GM21619 (cell line): ENCODE measurements around the gene CPAMD8.

Experiments used
- ATAC-seq: cut with Tn5 transposase; IDR thresholded peaks from one replicate; pipeline ENCODE4 v1.9.1; 2021; ENCODE audit not compliant: unreplicated experiment

CPAMD8 gene

GRCh38 chr19:16921766-16922591 lies 104.6 kb downstream of the CPAMD8 start:
- no peak for ATAC-seq

GRCh38 chr19:16920816-16921529 lies 105.6 kb downstream of the CPAMD8 start:
- ATAC-seq = no peak

DNA sequence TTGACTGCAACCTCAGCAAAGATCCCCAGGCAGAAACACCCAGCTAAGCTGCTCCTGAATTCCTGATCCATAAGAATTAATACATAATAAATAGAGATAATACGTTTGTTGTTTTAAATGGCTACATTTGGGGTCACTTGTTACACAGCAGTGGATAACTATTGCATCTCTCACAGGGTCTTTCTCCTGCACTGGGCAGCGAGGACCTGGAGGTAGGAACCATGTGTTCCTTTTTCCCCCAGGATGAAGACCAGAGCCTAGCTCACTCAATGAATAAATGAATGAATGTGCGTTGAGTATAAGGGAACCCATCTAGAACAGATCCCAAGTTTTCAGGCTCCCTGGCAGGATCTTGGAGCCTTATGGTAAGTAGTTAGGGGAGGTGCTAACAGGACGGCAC lies 107.1 kb downstream of the CPAMD8 start:
- ATAC-seq = no peak

- no peak for ATAC-seq
Measured at GRCh38 chr19:16917401-16917800, 109.2 kb downstream of the CPAMD8 start.

DNA sequence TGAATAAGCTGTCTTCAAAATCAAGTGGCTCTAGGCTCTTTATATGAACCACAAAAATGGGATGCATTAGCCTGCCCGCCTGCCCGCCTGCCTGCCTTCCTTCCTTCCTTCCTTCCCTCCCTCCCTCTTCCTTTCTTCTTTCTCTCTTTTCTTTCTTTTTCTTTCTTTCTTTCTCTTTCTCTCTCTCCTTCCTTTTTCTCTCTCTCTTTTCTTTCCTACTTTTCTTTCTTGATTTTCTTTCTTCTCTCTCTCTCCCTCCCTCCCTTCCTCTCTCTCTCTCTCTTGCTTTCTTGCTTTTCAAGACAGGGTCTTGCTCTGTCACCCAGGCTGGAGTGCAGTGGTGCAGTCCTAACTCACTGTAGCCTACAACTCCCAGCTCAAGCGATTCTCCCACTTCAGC lies 110.9 kb downstream of the CPAMD8 start:
- no peak for ATAC-seq

- no peak for ATAC-seq
Measured at GRCh38 chr19:16915135-16915534, 111.5 kb downstream of the CPAMD8 start.

GRCh38 chr19:16914421-16914820 lies 112.2 kb downstream of the CPAMD8 start:
- no peak for ATAC-seq

DNA sequence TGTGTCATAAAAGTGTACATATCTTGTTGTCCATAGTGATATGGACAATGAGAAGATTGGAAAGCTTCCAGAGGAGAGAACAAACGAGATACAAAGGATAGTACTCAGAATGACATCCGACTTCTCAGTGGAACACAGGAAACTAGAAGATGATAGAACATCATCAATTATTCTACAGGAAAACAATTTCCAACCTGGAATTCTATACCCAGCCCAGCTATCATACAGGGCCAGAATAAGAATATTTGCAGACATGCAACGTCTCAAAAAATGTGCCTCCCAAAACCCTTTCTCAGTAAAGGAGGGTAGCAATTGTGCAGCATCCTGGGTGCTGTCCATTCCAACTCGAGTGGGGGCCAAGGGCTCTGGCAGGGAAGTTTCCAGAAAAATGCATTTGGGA lies 113.8 kb downstream of the CPAMD8 start:
- ATAC-seq = no peak

DNA sequence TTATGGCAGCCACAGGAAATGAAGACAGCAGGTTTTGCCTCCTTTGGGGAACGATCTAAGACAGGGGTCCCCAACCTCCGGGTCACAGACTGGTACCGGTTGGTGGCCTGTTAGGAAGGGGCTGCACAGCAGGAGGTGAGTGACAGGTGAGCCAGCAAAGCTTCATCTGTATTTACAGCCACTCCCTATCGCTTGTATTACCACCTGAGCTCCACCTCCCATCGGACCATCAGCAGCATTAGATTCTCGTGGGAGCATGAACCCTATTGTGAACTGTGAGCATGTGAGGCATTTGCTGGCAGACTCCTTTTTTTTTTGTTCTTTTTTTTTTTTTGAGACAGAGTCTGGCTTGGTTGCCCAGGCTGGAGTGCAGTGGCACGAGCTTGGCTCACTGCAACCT lies 115.6 kb downstream of the CPAMD8 start:
- ATAC-seq = no peak

GRCh38 chr19:16908759-16909158 lies 117.9 kb downstream of the CPAMD8 start:
- ATAC-seq = no peak

GRCh38 chr19:16904599-16904998 lies 122.0 kb downstream of the CPAMD8 start:
- no peak for ATAC-seq

GRCh38 chr19:16903347-16903746 lies 123.3 kb downstream of the CPAMD8 start:
- ATAC-seq = no peak

DNA sequence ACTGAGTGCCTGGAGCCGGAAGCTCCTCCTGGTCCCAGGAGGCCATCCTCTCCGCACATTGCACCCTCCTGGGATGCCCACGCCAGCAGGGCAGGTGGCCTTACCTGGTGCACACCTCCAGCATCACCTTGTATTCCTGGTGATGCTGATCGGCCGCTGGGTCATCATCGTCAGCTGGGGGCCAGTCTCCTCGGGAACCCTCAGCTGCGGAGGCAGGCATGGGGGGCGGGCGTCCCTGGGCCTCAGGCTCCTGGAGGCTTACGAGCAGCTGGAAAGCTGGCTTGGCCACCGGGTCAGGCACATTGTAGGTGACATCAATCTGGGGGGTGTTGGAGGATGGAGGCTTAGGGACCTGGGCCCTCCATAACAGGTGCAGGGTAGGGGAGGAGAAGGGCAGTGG lies 124.1 kb downstream of the CPAMD8 start:
- no peak for ATAC-seq

GRCh38 chr19:16901491-16902175 lies 125.0 kb downstream of the CPAMD8 start:
- no peak for ATAC-seq

DNA sequence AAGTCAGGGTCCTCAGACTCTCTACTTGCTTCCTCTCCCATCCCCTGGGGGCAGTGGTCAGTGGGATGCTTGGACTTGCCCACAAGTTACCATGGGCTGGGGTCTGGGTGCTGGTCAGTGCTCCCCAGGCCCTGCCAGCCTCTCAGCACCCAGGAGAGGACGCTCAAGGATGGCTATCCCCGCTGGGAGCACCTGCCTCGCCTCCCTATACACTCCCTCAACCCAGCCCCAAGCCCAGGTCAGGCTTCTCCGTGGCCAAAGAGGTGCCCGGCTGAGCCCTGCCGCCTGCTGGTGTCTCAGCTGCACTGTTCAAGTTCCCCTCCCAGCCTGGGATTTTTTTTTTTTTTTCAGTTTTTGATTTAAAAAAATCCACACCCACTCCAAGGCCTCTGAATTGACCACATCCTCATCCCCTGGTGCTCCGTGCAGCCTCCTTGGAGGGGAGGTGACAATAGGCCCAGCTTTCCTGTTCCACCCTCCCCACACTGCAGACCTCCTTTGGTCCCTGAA lies 127.0 kb downstream of the CPAMD8 start:
- no peak for ATAC-seq

DNA sequence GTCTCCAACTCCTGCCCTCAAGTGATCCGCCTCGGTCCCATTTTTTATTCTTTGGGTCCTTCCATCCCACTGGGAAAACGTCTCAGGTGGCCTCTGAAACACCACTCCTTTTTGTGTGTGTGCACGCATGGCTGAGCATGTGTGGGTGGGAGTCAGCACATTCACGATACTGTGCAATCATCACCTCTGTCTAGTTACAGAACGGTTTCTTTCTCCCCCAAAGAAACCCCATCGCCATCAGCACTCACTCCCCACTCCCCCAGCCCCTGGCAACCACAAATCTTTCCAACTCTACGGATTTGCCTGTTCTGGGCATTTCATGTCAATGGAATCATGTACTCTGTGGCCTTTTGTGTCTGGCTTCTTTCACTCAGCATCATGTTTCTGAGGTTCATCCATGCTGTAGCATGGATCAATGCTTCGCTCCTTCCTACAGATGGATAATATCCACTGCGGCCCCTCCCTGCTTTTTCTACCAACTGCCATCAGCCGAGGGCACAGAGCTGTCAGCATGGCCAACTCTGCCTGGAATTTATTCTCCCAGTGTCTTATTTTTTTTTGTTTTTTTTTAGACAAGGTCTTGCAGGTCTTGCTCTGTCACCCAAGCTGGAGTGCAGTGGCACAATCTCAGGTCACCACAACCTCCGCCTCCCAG lies 128.1 kb downstream of the CPAMD8 start:
- ATAC-seq = no peak

GRCh38 chr19:16897856-16898161 lies 128.8 kb downstream of the CPAMD8 start:
- no peak for ATAC-seq

DNA sequence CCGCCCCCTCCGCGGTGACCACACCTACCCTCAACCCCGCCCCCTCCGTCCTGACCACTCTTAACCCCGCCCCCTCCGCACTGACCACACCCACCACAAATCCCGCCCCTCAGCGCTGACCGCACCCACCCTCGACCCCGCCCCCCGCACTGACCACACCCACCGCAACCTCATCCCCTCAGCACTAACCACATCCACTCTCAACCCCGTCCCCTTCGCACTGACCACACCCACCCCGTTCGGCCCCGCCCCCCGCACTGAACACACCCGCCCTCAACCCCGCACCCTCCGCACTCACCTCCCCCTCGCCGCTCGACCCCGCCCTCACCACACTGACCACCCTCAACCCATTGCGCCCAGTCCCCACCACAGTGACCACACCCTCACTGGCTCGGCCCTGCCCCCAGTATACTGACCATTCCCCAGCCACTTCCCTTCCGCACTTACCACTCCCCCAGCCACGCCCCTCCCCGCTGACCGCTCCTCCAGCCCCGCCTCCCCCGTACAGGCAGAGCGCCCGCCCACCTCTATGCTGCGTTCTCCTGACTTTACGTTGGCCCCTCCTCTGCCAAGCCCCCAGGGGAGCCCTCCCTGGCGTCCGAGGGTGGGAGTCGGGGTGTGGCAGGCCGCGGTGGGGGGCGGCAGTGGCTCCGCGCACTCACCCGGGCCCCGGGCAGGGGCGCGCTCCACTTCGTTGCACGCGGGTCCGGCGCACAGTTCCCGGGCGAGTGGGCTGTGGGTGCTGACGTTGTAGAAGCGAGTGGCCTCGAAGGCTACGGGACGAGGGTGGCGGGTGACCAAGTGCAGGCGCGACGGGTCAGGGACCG lies 129.4 kb downstream of the CPAMD8 start:
- ATAC-seq = peak; percentile 39

DNA sequence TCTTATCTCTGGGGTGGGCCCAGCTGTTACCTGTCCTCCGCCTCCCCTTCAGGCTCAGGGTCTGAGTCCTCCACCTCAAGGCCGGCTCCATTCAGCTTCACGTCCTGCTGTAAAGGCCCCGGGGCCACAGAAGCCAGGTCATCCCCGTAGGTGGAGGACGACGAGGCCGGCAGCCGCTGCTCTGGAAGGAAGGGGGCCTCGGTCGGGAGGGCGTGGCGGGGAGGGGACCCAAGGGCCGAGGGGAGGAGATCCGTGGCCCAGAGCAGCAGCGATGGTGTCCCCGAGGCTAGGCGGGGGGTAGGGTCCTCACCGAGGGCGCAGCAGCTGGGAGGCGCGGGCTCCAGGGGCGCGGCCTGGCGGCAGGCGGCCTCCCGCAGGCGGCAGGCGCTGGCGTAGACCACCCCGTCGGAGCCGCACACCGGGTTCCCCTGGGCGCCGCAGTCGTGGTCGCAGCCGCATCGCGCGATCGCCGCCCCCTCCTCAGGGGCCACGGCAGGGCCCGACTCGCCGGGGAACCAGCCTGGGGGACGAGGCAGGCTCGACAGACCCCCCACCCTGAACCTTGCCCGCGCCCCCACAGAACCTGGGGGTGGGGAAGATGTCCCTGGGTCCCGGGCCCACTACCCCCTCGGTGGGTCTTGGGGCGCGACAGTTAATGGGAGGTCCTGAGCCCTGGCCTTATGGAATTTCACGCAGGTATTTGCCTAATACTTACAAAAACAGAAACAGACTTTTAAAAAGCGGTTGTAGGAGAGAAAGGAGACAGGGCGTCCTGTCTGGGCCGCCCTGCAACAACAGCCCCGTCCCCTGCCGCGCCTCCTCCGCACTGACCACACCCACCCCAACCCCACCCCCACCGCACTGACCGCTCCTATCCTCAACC lies 130.2 kb downstream of the CPAMD8 start:
- peak; percentile 25 for ATAC-seq
